Measurements from ENCODE around the gene ASPDH. TPM values are rescaled to one million over a fixed set of nuclear protein-coding genes. Genes with fewer than 3 reads are reported as not detected.

The ASPDH gene
- total RNA-seq, 2 donors from 2014 or later: not detected

DNA sequence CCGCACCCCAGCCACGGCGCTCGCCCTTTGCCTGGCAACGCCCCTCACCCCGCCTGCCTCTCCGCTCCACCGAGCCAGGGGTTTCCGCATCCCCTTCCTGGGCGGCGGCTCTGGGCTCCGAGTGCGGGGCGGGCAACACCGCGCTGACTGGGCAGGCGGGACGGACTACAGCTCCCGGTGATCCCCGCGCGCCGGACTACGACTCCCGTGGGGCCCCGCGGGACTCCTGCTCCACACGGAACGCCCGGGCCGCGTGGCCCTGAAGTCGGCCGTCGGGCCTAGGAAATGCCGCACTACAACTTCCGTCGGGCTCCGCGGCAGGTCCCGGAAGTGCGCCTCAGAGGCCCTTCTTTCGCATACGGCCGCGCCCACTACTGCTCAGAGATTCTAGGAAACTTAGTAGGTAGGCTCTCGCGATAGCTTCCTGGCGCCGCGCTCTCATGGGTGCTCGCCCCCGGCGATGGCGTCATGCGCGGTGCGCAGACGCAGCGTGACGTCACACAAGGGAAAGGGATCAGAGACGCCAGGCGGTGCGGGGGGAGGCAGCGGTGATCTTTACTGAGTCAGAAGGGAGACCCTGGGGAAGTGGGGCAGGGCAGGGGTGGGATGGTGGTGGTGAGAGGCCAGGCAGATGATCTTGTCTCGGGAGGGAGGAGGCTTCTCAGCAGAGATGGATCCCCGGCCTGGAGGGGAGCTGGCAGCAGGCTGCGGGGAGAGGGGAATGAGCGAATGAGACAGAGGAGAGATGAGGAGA, 2.5 kb downstream of the ASPDH start, which contains the start of gene JOSD2:
JOSD2 (minus strand) TSS at position 123 of the 754 bp plus-strand sequence. CDS start 760 bp downstream, outside the sequence.
- DNase-seq (ENCODE audit: low spot score): peak; percentile 99
- TF ChIP-seq CTCF (IDR thresholded peaks at IDR 0.05): peak in 1 of 2 donors; percentile 18
- Histone ChIP-seq H3K36me3 (no peaks in the 10 kb centered on the region), H3K27me3 (no peaks in the 10 kb centered on the region), H3K4me3 (peak within 1 kb of the TSS; percentile 63 to 71), H3K4me1 (peaks cover 0 to 27% of the 10 kb centered on the region in 2 donors), H3K27ac (peak within 1 kb of the TSS; percentile 72 to 79), H3K9me3 (no peaks in the 10 kb centered on the region)

DNA sequence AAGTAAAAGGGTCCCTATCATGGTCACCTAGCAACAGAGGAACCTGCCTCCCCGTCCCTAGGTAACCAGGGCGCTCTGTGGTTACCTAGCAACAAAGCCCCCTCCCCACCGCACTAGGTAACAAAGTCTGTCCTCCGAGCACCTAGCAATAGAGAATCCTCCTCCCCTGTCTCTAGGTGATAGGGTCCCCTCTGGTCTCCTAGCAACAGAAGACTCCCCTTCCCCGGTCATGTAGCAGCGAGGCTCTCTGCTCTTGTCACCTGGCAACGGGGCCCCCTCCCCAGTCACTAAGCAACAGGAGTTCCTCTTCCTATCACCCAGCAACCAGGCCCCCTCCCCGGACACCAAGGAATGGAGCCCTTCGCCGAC, 3.0 kb downstream of the ASPDH start:
- Histone ChIP-seq H3K4me3 (peak overlapping the region; percentile 63 to 71), H3K27ac (peak overlapping the region; percentile 72 to 79), H3K9me3 (no peaks in the 10 kb centered on the region), H3K4me1 (peaks cover 0 to 27% of the 10 kb centered on the region in 2 donors), H3K27me3 (no peaks in the 10 kb centered on the region), H3K36me3 (no peaks in the 10 kb centered on the region)
- DNase-seq (ENCODE audit: low spot score): no peak
- TF ChIP-seq CTCF (IDR thresholded peaks at IDR 0.05): no peak

- no peak for DNase-seq (ENCODE audit: low spot score)
These were observed 3.5 kb downstream of the ASPDH start for GRCh38 chr19:50510121-50510670.

DNA sequence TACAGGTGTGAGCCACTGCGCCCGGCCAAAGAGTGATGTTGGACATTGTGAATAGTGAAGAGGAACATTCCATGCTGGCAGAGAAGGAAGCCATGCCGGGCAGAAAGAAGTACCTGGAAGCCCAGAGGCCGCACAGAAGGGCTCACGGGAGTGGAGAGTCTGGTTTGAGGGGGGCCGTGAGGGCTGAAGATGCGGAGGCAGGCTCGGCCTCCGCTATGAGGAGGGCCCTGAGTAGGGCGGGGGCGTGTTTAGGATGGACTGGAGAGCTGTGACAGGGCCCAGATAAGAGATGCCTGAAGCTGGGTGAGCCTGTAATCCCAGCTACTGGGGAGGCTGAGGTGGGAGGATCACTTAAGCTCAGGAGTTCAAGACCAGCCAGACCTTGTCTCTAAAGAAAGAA, 4.3 kb downstream of the ASPDH start:
- no peak for TF ChIP-seq CTCF (IDR thresholded peaks at IDR 0.05)
- Histone ChIP-seq H3K4me1 (peaks cover 0 to 27% of the 10 kb centered on the region in 2 donors), H3K9me3 (no peaks in the 10 kb centered on the region), H3K36me3 (no peaks in the 10 kb centered on the region), H3K27me3 (no peaks in the 10 kb centered on the region), H3K4me3 (no peak overlapping the region), H3K27ac (peak overlapping the region in 1 of 2 donors; percentile 58)
- DNase-seq (ENCODE audit: low spot score): no peak

More at GRCh38 chr19:50510121-50510670, 3.5 kb downstream of the ASPDH start:
- peaks cover 0 to 27% of the 10 kb centered on the region in 2 donors for H3K4me1 ChIP-seq
- peak overlapping the region; percentile 72 to 79 for H3K27ac ChIP-seq
- TF ChIP-seq CTCF (IDR thresholded peaks at IDR 0.05): no peak
- no peaks in the 10 kb centered on the region for H3K36me3 ChIP-seq
- no peaks in the 10 kb centered on the region for H3K27me3 ChIP-seq
- no peaks in the 10 kb centered on the region for H3K9me3 ChIP-seq
- H3K4me3 ChIP-seq: peak overlapping the region; percentile 63 to 71

DNA sequence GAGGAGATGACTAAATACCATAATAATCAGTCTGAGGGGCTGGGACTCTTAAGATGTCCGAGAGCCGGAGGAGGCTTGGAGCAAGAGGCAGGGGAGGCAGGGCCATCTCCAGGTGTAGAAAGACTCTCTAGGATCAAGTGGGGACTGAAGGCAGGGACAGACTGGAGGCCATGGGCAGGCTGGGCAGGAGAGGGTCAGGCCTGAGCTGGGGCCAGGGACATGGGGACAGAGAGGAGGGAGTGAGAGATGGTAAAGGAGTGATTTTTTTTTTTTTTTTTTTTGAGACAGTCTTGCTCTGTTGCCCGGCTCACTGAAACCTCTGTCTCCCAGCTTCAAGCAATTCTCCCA, 4.9 kb downstream of the ASPDH start:
- H3K9me3 ChIP-seq: no peaks in the 10 kb centered on the region
- H3K4me1 ChIP-seq: peaks cover 0 to 27% of the 10 kb centered on the region in 2 donors
- H3K4me3 ChIP-seq: no peak overlapping the region
- TF ChIP-seq CTCF (IDR thresholded peaks at IDR 0.05): no peak
- no peaks in the 10 kb centered on the region for H3K36me3 ChIP-seq
- H3K27me3 ChIP-seq: no peaks in the 10 kb centered on the region
- no peak for DNase-seq (ENCODE audit: low spot score)
- H3K27ac ChIP-seq: peak overlapping the region; percentile 53 to 58
